ENCODE measurements around the gene OLIG3.

OLIG3 gene

DNA sequence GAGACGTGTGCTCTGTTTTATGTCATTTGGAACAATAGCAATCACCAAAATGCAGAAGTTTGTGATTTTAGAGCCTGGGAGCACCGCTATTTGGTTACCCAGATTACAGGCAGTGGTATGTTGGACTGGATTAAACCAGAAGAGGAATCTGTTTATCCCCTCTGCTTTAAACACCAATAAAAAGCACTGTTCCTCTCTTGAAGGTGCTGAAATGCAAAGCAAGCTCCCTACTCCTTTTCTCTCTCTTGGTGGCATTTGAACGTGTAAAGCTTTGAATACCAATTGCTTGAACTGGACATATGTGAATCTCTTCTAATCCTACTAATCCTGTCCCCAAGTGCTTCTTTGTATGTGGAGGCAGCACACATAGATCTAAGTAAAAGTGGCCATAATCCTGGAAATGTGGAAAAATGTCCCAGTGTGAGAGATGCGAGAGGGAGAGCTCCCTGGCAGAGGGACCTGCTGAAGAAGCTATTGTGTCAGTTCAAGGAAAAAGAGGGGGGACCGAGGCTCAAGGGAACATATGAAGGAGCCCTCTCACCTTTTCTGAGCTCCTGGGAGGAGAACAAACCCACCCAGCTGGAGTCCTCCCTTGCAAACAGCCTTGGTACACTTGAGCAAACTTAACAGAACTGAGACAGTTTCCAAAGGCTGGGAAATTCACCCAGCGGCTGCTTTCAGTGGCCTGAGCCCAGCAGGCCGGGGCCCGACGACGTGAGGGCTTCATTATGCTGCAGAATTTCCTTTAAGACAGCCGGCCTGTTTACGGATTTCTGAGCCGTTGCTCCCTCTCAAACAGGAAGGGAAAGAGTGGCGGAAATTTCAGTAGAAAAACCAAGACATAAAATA lies 18.8 kb upstream of the OLIG3 start:
- no peaks in the 10 kb centered on the region for H3K4me1 ChIP-seq (ENCODE audit: control insufficient read depth, insufficient read depth, low read length)
- CTCF ChIA-PET = interaction anchor here (0.6 to 1.3 kb wide), 4 partner anchors 58 to 432 kb away, joined by 4 to 5 read pairs (median 4); no protein-coding TSS in a partner anchor
- no peaks in the 10 kb centered on the region for H3K36me3 ChIP-seq (ENCODE audit: control insufficient read depth in 2 of 2, insufficient read depth in 1 of 2, low read length in 2 of 2)
- POLR2A ChIA-PET = interaction anchor here (0.6 kb wide), 1 partner anchor 21 kb away, joined by 3 read pairs; no protein-coding TSS in a partner anchor
- no peak for TF ChIP-seq ZNF777 (tag by site-specific recombination; IDR thresholded peaks at IDR 0.05; ENCODE audit: borderline replicate concordance)
- TF ChIP-seq, protein P1, sequence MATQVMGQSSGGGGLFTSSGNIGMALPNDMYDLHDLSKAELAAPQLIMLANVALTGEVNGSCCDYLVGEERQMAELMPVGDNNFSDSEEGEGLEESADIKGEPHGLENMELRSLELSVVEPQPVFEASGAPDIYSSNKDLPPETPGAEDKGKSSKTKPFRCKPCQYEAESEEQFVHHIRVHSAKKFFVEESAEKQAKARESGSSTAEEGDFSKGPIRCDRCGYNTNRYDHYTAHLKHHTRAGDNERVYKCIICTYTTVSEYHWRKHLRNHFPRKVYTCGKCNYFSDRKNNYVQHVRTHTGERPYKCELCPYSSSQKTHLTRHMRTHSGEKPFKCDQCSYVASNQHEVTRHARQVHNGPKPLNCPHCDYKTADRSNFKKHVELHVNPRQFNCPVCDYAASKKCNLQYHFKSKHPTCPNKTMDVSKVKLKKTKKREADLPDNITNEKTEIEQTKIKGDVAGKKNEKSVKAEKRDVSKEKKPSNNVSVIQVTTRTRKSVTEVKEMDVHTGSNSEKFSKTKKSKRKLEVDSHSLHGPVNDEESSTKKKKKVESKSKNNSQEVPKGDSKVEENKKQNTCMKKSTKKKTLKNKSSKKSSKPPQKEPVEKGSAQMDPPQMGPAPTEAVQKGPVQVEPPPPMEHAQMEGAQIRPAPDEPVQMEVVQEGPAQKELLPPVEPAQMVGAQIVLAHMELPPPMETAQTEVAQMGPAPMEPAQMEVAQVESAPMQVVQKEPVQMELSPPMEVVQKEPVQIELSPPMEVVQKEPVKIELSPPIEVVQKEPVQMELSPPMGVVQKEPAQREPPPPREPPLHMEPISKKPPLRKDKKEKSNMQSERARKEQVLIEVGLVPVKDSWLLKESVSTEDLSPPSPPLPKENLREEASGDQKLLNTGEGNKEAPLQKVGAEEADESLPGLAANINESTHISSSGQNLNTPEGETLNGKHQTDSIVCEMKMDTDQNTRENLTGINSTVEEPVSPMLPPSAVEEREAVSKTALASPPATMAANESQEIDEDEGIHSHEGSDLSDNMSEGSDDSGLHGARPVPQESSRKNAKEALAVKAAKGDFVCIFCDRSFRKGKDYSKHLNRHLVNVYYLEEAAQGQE (tag by site-specific recombination; IDR thresholded peaks at IDR 0.05) = peak; percentile 75
- no peaks in the 10 kb centered on the region for H3K9me3 ChIP-seq (ENCODE audit: control insufficient read depth, insufficient read depth, low read depth, low read length)
- H3K4me3 ChIP-seq (ENCODE audit: low read depth, low read length) = no peak overlapping the region
- no peak overlapping the region for H3K27ac ChIP-seq (ENCODE audit: extremely low read depth, low read depth, low read length)

DNA sequence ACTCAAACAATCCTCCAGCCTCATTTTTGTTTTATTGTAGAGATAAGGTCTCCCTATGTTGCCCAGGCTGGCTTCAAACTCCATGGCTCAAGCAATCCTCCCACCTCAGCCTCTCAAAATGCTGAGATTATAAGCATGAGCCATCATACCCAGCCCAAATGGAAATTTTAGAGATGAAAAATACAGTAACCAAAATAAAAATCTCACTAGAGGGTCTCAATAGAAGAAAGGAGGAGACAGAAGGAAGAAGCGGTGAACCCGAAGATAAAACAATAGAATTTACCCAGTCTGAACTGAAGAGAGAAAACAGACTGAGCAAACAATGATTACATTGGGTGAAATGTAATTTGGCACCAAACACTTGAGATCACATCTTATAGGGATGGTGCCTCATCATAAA lies 16.7 kb upstream of the OLIG3 start:
- ChIA-PET CTCF (interaction anchor here (0.7 kb wide), 1 partner anchor 9 kb away, joined by 4 read pairs; no protein-coding TSS in a partner anchor), POLR2A (no interaction called here)
- H3K4me3 ChIP-seq (ENCODE audit: low read depth, low read length) = no peak overlapping the region
- H3K4me1 ChIP-seq (ENCODE audit: control insufficient read depth, insufficient read depth, low read length) = no peaks in the 10 kb centered on the region
- H3K27ac ChIP-seq (ENCODE audit: extremely low read depth, low read depth, low read length) = no peak overlapping the region
- TF ChIP-seq ZBTB7A (tag by site-specific recombination; IDR thresholded peaks at IDR 0.05; ENCODE audit: low read depth) (no peak), SETDB1 (IDR thresholded peaks at IDR 0.05; ENCODE audit: insufficient read length, low read length) (peak; percentile 48)
- no peaks in the 10 kb centered on the region for H3K36me3 ChIP-seq (ENCODE audit: control insufficient read depth in 2 of 2, insufficient read depth in 1 of 2, low read length in 2 of 2)
- H3K9me3 ChIP-seq (ENCODE audit: control insufficient read depth, insufficient read depth, low read depth, low read length) = no peaks in the 10 kb centered on the region

DNA sequence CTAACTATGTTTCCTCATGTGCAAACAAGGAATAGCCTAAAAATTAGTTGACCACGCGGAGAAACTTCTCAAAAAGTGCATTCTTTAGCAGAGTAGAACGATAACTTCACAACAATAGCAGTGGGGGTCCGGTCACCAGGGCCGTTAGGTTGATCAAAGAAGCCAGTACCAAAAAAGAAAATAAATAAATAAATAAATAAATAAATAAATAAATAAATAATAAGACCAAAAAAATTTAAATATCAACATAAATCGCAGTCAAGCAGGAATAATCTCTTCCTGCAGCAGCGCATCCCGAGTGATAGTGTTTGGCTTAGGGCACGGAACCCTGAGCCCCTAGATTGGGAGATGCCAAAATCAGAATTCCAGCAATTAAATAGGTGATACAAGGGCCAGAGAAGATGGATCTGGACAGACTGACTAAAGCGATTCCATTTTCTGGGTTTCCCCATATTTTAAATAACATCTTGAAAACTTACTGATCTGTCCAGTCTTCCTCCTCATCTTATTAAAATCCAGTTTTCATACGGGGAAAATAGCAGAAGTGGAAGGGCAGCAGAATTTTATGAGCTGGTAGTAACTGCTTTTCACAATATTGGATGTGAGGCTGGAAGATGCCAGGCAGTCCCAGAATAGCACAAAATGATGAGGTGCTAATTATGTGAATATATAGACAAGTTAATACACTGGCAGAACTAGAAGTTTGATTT lies 4.4 kb upstream of the OLIG3 start:
- Histone ChIP-seq H3K4me1 (ENCODE audit: control insufficient read depth, insufficient read depth, low read length) (no peaks in the 10 kb centered on the region), H3K4me3 (ENCODE audit: low read depth, low read length) (no peak overlapping the region), H3K36me3 (ENCODE audit: control insufficient read depth in 2 of 2, insufficient read depth in 1 of 2, low read length in 2 of 2) (no peaks in the 10 kb centered on the region), H3K9me3 (ENCODE audit: control insufficient read depth, insufficient read depth, low read depth, low read length) (no peaks in the 10 kb centered on the region), H3K27ac (ENCODE audit: extremely low read depth, low read depth, low read length) (no peak overlapping the region)
- POLR2A ChIA-PET = no interaction called here
- CTCF ChIA-PET = no interaction called here
- TF ChIP-seq ZNF354C (tag by site-specific recombination; IDR thresholded peaks at IDR 0.05; ENCODE audit: borderline replicate concordance, low read depth) (peak; percentile 80; the same call in 1 of the 2 replicates), ZNF23 (tag by site-specific recombination; IDR thresholded peaks at IDR 0.05; ENCODE audit: borderline replicate concordance) (no peak), RBAK (tag by site-specific recombination; IDR thresholded peaks at IDR 0.05) (peak; percentile 85), KLF7 (tag by site-specific recombination; IDR thresholded peaks at IDR 0.05; ENCODE audit: borderline replicate concordance) (0 out of 2 replicates have a peak, but pooled peaks have one; percentile 47), HOXA7 (CRISPR knock-in tag; IDR thresholded peaks at IDR 0.05; ENCODE audit: borderline replicate concordance) (no peak), ZNF561 (tag by site-specific recombination; IDR thresholded peaks at IDR 0.05; ENCODE audit: borderline replicate concordance) (no peak), ZNF629 (tag by site-specific recombination; IDR thresholded peaks at IDR 0.05) (0 out of 2 replicates have a peak, but pooled peaks have one; percentile 21), TCF7L2 (IDR thresholded peaks at IDR 0.05; ENCODE audit: borderline replicate concordance, low read depth, low read length) (no peak), SP3 (tag by site-specific recombination; IDR thresholded peaks at IDR 0.05) (peak; percentile 11; the same call in 1 of the 2 replicates), ZNF548 (tag by site-specific recombination; IDR thresholded peaks at IDR 0.05) (no peak), ZNF501 (tag by site-specific recombination; IDR thresholded peaks at IDR 0.05) (peak; percentile 44; the same call in 1 of the 2 replicates), ZNF292 (tag by site-specific recombination; IDR thresholded peaks at IDR 0.05; ENCODE audit: borderline replicate concordance, low read depth) (peak; percentile 77; the same call in 1 of the 2 replicates), ZNF433 (tag by site-specific recombination; IDR thresholded peaks at IDR 0.05; ENCODE audit: low read depth) (peak; percentile 88), ZFP37 (tag by site-specific recombination; IDR thresholded peaks at IDR 0.05) (0 out of 2 replicates have a peak, but pooled peaks have one; percentile 50)
- TF ChIP-seq, protein P2, sequence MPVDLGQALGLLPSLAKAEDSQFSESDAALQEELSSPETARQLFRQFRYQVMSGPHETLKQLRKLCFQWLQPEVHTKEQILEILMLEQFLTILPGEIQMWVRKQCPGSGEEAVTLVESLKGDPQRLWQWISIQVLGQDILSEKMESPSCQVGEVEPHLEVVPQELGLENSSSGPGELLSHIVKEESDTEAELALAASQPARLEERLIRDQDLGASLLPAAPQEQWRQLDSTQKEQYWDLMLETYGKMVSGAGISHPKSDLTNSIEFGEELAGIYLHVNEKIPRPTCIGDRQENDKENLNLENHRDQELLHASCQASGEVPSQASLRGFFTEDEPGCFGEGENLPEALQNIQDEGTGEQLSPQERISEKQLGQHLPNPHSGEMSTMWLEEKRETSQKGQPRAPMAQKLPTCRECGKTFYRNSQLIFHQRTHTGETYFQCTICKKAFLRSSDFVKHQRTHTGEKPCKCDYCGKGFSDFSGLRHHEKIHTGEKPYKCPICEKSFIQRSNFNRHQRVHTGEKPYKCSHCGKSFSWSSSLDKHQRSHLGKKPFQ (tag by site-specific recombination; IDR thresholded peaks at IDR 0.05) = 0 out of 2 replicates have a peak, but pooled peaks have one; percentile 27
- TF ChIP-seq, protein P3, sequence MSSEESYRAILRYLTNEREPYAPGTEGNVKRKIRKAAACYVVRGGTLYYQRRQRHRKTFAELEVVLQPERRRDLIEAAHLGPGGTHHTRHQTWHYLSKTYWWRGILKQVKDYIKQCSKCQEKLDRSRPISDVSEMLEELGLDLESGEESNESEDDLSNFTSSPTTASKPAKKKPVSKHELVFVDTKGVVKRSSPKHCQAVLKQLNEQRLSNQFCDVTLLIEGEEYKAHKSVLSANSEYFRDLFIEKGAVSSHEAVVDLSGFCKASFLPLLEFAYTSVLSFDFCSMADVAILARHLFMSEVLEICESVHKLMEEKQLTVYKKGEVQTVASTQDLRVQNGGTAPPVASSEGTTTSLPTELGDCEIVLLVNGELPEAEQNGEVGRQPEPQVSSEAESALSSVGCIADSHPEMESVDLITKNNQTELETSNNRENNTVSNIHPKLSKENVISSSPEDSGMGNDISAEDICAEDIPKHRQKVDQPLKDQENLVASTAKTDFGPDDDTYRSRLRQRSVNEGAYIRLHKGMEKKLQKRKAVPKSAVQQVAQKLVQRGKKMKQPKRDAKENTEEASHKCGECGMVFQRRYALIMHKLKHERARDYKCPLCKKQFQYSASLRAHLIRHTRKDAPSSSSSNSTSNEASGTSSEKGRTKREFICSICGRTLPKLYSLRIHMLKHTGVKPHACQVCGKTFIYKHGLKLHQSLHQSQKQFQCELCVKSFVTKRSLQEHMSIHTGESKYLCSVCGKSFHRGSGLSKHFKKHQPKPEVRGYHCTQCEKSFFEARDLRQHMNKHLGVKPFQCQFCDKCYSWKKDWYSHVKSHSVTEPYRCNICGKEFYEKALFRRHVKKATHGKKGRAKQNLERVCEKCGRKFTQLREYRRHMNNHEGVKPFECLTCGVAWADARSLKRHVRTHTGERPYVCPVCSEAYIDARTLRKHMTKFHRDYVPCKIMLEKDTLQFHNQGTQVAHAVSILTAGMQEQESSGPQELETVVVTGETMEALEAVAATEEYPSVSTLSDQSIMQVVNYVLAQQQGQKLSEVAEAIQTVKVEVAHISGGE (tag by site-specific recombination; conservative IDR thresholded peaks at IDR 0.05; ENCODE audit: low read depth) = peak; percentile 84

Measured in HEK293 (cell line).